ENCODE results near the gene GPR132.

Gene GPR132

GRCh38 chr14:105073720-105074600 is 8.7 kb upstream of the GPR132 start:
- DNase-seq = peak; percentile 50

- DNase-seq = no peak
These were observed 7.9 kb upstream of the GPR132 start for GRCh38 chr14:105072892-105073719.

GRCh38 chr14:105072381-105072861 is 7.2 kb upstream of the GPR132 start:
- no peak for DNase-seq

GRCh38 chr14:105071942-105072341 is 6.7 kb upstream of the GPR132 start:
- DNase-seq = peak; percentile 49

GRCh38 chr14:105071326-105071725 is 6.1 kb upstream of the GPR132 start:
- DNase-seq = peak; percentile 54

- DNase-seq = peak; percentile 73
These were observed 5.5 kb upstream of the GPR132 start for GRCh38 chr14:105070760-105071137.

GRCh38 chr14:105069871-105070759 is 4.9 kb upstream of the GPR132 start:
- DNase-seq = peak; percentile 80

GRCh38 chr14:105069522-105069870 is 4.3 kb upstream of the GPR132 start:
- DNase-seq = no peak

GRCh38 chr14:105068818-105069217 is 3.6 kb upstream of the GPR132 start:
- DNase-seq = peak; percentile 50

GRCh38 chr14:105067969-105068301 is 2.7 kb upstream of the GPR132 start:
- DNase-seq = peak; percentile 52

- DNase-seq = peak; percentile 82
These were observed 2.1 kb upstream of the GPR132 start for GRCh38 chr14:105067140-105067968.

GRCh38 chr14:105066240-105067071 is 1.2 kb upstream of the GPR132 start:
- DNase-seq = no peak

GRCh38 chr14:105064721-105065143 is 498 bp downstream of the GPR132 start:
- DNase-seq = peak; percentile 75

GRCh38 chr14:105064001-105064400 is 1.2 kb downstream of the GPR132 start:
- peak; percentile 50 for DNase-seq

GRCh38 chr14:105063506-105063905 is 1.7 kb downstream of the GPR132 start:
- DNase-seq = peak; percentile 52

- peak; percentile 46 for DNase-seq
These were observed 2.2 kb downstream of the GPR132 start for GRCh38 chr14:105063056-105063455.

- no peak for DNase-seq
These were observed 3.2 kb downstream of the GPR132 start for GRCh38 chr14:105062048-105062433.

GRCh38 chr14:105061428-105062047 is 3.7 kb downstream of the GPR132 start:
- DNase-seq = peak; percentile 80

- DNase-seq = peak; percentile 79
These were observed 4.3 kb downstream of the GPR132 start for GRCh38 chr14:105060751-105061427.

All from activated CD8-positive, alpha-beta memory T cell treated with anti-CD3 and anti-CD28 coated beads, Interleukin-2, amount 50 U/mL, for 48 hours (primary cell).